ENCODE data around the gene GRIPAP1. TPM values are rescaled to one million over a fixed set of nuclear protein-coding genes. Genes with fewer than 3 reads are reported as not detected.

Gene GRIPAP1
- total RNA-seq, 1 experiment from 2014 or later = 18.0 TPM

DNA sequence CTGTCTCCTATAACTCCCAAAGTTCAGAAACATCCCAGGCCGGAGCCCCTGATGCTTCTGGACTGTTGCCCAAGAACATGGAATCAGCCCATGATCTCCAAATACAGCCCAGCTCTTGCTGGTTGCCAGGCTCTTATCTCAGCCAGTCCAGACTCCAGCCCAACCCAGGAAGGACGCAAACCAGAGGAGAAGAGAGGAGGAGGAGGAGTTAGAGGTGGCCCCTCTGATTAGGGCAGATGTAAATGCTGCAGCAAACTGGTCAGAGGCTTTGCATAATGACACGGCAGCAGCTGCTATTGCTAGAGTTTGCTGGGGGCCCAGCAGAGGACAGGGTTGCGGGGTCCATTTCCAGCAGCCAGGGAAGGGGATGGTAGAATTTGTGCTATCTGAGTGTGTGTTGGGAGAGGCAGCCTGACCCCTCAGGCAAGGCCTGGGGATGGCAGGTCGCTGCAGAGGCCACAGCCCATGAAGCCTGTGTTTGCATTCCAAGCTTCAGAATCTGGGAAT, 40.4 kb downstream of the GRIPAP1 start:
- Histone ChIP-seq H3K27ac (ENCODE audit: low read length) (peak overlapping the region; percentile 91), H3K27me3 (ENCODE audit: low read length) (no peaks in the 10 kb centered on the region), H3K79me2 (ENCODE audit: low read length) (peaks cover 10% of the 10 kb centered on the region), H3K36me3 (ENCODE audit: insufficient read depth, low read length) (no peaks in the 10 kb centered on the region), H3K4me1 (ENCODE audit: low read length) (peaks cover 45% of the 10 kb centered on the region), H2AFZ (ENCODE audit: low read length) (no peak overlapping the region), H4K20me1 (ENCODE audit: insufficient read depth, low read depth, low read length) (no peaks in the 10 kb centered on the region), H3K9me2 (replicated peaks; ENCODE audit: insufficient read depth, low read length) (no peaks in the 10 kb centered on the region), H3K9ac (ENCODE audit: low read length) (peak overlapping the region; percentile 74), H3K9me3 (ENCODE audit: low read length) (no peaks in the 10 kb centered on the region), H3K4me2 (ENCODE audit: low read depth, low read length, poor library complexity, severe bottlenecking) (peak overlapping the region; percentile 78), H3K4me3 (ENCODE audit: low read length) (peak overlapping the region; percentile 60; the same call in 1 of the 2 replicates)
- peak; percentile 87 for DNase-seq

- Histone ChIP-seq H3K27me3 (ENCODE audit: low read length) (no peaks in the 10 kb centered on the region), H3K4me1 (ENCODE audit: low read length) (peaks cover 56% of the 10 kb centered on the region), H3K9ac (ENCODE audit: low read length) (peak overlapping the region; percentile 64; the same call in 1 of the 2 replicates), H3K79me2 (ENCODE audit: low read length) (peaks cover 24% of the 10 kb centered on the region), H3K9me3 (ENCODE audit: low read length) (no peaks in the 10 kb centered on the region), H3K9me2 (replicated peaks; ENCODE audit: insufficient read depth, low read length) (no peaks in the 10 kb centered on the region), H3K4me3 (ENCODE audit: low read length) (peak overlapping the region; percentile 18; the same call in 1 of the 2 replicates), H4K20me1 (ENCODE audit: insufficient read depth, low read depth, low read length) (0 out of 2 replicates have a peak, but pooled peaks cover 5% of the 10 kb centered on the region), H3K27ac (ENCODE audit: low read length) (peak overlapping the region; percentile 91), H2AFZ (ENCODE audit: low read length) (no peak overlapping the region), H3K4me2 (ENCODE audit: low read depth, low read length, poor library complexity, severe bottlenecking) (peak overlapping the region; percentile 78), H3K36me3 (ENCODE audit: insufficient read depth, low read length) (no peaks in the 10 kb centered on the region)
- DNase-seq = peak; percentile 67
Observed at GRCh38 chrX:48960291-48960690, 41.8 kb downstream of the GRIPAP1 start.

GRCh38 chrX:48958635-48959094, 43.4 kb downstream of the GRIPAP1 start:
- no peak overlapping the region for H2AFZ ChIP-seq (ENCODE audit: low read length)
- peak overlapping the region; percentile 91 for H3K27ac ChIP-seq (ENCODE audit: low read length)
- H3K79me2 ChIP-seq (ENCODE audit: low read length) = peaks cover 40% of the 10 kb centered on the region

DNA sequence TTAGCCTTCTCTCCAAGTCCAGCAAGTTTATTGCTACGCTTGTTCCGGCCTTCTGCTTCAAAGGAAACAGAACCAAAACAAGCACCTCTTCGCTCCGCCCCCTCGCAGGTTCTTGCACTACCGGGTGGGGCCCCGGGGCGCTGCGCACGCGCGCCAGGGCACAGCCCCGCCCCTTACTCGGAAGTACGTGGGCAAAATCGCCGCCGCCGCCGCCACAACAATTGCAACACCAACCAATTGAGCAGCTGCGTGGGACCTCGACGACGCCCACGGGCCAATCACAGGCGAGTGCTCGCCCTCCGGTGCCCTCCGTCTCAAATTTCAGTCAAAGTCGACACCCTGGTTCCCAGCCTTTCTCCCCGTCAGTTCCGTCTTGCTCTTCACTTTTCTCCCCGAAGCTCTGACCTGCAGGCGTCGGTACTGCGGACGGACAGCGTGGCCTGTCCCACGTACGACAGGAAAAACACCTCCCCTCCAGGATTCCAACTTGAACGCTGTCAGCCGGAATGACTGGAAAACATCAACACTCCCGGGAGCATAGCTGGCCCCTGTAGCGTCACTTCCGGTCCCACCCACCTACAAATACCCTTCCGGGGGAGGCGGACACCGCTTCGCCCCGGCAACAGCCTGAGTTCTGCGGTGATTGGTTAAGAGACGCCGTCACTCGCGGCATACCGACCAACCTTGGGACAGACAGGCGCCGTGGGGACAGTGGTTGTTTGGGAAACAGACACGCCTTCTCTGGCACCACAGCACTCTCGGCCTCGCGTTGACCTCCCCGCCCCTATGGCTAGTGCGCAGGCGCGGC, 44.0 kb downstream of the GRIPAP1 start:
- H3K4me2 ChIP-seq (ENCODE audit: low read depth, low read length, poor library complexity, severe bottlenecking) = peak overlapping the region; percentile 67
- no peaks in the 10 kb centered on the region for H3K9me3 ChIP-seq (ENCODE audit: low read length)
- H3K27ac ChIP-seq (ENCODE audit: low read length) = peak overlapping the region; percentile 91
- DNase-seq = peak; percentile 96
- H3K9ac ChIP-seq (ENCODE audit: low read length) = peak overlapping the region; percentile 82
- H3K4me1 ChIP-seq (ENCODE audit: low read length) = peaks cover 53% of the 10 kb centered on the region
- peaks cover 46% of the 10 kb centered on the region for H3K79me2 ChIP-seq (ENCODE audit: low read length)
- no peak overlapping the region for H2AFZ ChIP-seq (ENCODE audit: low read length)
- H3K36me3 ChIP-seq (ENCODE audit: insufficient read depth, low read length) = 0 out of 2 replicates have a peak, but pooled peaks cover 5% of the 10 kb centered on the region
- peak overlapping the region; percentile 73 for H3K4me3 ChIP-seq (ENCODE audit: low read length)
- H3K27me3 ChIP-seq (ENCODE audit: low read length) = no peaks in the 10 kb centered on the region
- H3K9me2 ChIP-seq (replicated peaks; ENCODE audit: insufficient read depth, low read length) = no peaks in the 10 kb centered on the region
- H4K20me1 ChIP-seq (ENCODE audit: insufficient read depth, low read depth, low read length) = 0 out of 2 replicates have a peak, but pooled peaks cover 6% of the 10 kb centered on the region

More at GRCh38 chrX:48958635-48959094, 43.4 kb downstream of the GRIPAP1 start:
- Histone ChIP-seq H3K4me2 (ENCODE audit: low read depth, low read length, poor library complexity, severe bottlenecking) (peak overlapping the region; percentile 67), H3K9ac (ENCODE audit: low read length) (peak overlapping the region; percentile 76), H3K36me3 (ENCODE audit: insufficient read depth, low read length) (0 out of 2 replicates have a peak, but pooled peaks cover 5% of the 10 kb centered on the region), H3K4me3 (ENCODE audit: low read length) (peak overlapping the region; percentile 67), H3K4me1 (ENCODE audit: low read length) (peaks cover 58% of the 10 kb centered on the region), H3K27me3 (ENCODE audit: low read length) (no peaks in the 10 kb centered on the region), H3K9me2 (replicated peaks; ENCODE audit: insufficient read depth, low read length) (no peaks in the 10 kb centered on the region), H3K9me3 (ENCODE audit: low read length) (no peaks in the 10 kb centered on the region), H4K20me1 (ENCODE audit: insufficient read depth, low read depth, low read length) (0 out of 2 replicates have a peak, but pooled peaks cover 6% of the 10 kb centered on the region)
- peak; percentile 55 for DNase-seq

- peaks cover 50% of the 10 kb centered on the region for H3K4me1 ChIP-seq (ENCODE audit: low read length)
- H3K27ac ChIP-seq (ENCODE audit: low read length) = peak within 1 kb of the TSS; percentile 91
- 0 out of 2 replicates have a peak, but pooled peaks cover 5% of the 10 kb centered on the region for H3K36me3 ChIP-seq (ENCODE audit: insufficient read depth, low read length)
- H3K4me3 ChIP-seq (ENCODE audit: low read length) = peak within 1 kb of the TSS; percentile 79
- peaks cover 52% of the 10 kb centered on the region for H3K79me2 ChIP-seq (ENCODE audit: low read length)
- H3K27me3 ChIP-seq (ENCODE audit: low read length) = no peaks in the 10 kb centered on the region
- H3K9me3 ChIP-seq (ENCODE audit: low read length) = no peaks in the 10 kb centered on the region
- peak within 1 kb of the TSS; percentile 82 for H3K9ac ChIP-seq (ENCODE audit: low read length)
- peaks cover 6% of the 10 kb centered on the region; the same call in 1 of the 2 replicates for H4K20me1 ChIP-seq (ENCODE audit: insufficient read depth, low read depth, low read length)
- no peaks in the 10 kb centered on the region for H3K9me2 ChIP-seq (replicated peaks; ENCODE audit: insufficient read depth, low read length)
- no peak within 1 kb of the TSS for H2AFZ ChIP-seq (ENCODE audit: low read length)
- peak; percentile 89 for DNase-seq
- peak within 1 kb of the TSS; percentile 70 for H3K4me2 ChIP-seq (ENCODE audit: low read depth, low read length, poor library complexity, severe bottlenecking)
Observed at GRCh38 chrX:48957477-48957826, 44.6 kb downstream of the GRIPAP1 start, which contains the start of gene OTUD5. Gene OTUD5, minus strand, starts transcription at chrX:48957607. Its CDS starts 37 bp downstream, at chrX:48957570.

DNA sequence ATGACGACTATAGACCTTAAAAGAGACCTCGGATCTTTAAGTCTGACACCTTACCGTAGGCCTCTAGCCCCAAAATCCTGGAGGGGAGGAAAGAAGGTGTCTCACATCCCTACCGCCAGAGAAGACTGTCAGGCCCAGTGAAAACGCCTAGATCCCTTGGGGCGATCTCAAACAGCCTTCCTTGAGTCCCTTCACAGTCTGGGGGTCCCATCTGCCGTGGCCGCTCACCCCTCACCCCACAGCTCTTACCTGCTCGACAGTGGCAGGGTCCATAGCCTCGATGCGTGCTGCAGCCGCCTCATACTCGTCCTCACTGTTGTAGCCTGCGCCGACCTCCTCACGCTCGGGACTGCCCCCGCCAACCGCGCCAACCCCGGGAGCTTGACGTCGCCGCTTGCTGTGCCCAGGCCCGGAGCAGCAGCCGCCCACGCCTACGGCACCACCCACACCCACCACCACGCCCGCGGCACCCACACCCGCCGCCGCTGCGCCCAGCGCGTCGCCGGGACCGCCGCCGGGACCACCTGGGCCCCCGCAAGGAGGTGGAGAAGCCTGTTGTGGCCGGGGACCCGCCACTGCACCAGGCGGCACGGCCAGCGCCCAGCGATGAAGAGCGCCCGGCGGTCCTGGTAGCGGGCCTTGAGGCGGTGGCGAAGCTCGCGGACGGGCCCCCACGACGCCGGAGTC, 45.2 kb downstream of the GRIPAP1 start:
- peaks cover 58% of the 10 kb centered on the region for H3K79me2 ChIP-seq (ENCODE audit: low read length)
- no peak overlapping the region for H2AFZ ChIP-seq (ENCODE audit: low read length)
- peak overlapping the region; percentile 79 for H3K4me3 ChIP-seq (ENCODE audit: low read length)
- H3K4me2 ChIP-seq (ENCODE audit: low read depth, low read length, poor library complexity, severe bottlenecking) = peak overlapping the region; percentile 70
- peaks cover 44% of the 10 kb centered on the region for H3K4me1 ChIP-seq (ENCODE audit: low read length)
- DNase-seq = no peak
- peaks cover 6% of the 10 kb centered on the region; the same call in 1 of the 2 replicates for H4K20me1 ChIP-seq (ENCODE audit: insufficient read depth, low read depth, low read length)
- H3K9me2 ChIP-seq (replicated peaks; ENCODE audit: insufficient read depth, low read length) = no peaks in the 10 kb centered on the region
- H3K27ac ChIP-seq (ENCODE audit: low read length) = no peak overlapping the region
- no peaks in the 10 kb centered on the region for H3K9me3 ChIP-seq (ENCODE audit: low read length)
- 0 out of 2 replicates have a peak, but pooled peaks cover 5% of the 10 kb centered on the region for H3K36me3 ChIP-seq (ENCODE audit: insufficient read depth, low read length)
- no peaks in the 10 kb centered on the region for H3K27me3 ChIP-seq (ENCODE audit: low read length)
- peak overlapping the region; percentile 82 for H3K9ac ChIP-seq (ENCODE audit: low read length)

DNA sequence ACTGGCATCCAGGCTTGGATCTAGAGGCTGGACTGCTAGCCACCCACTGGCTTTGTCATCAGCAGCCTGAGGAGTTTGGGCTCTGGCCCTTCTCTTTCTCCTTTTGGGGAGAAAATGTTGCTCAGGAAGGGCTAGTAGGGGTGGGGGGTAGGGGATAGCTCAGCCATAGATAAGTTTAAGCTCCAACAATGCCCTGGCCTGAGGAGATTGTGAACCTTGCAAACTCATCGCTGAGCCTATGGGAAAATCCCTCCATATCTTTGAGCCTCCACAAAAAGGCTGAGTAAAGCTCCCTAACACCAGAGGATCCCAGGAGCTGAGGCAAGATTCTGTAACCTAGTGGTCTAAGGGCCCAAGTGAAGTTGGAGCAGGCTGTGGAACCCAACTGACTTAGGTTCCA, 53.5 kb downstream of the GRIPAP1 start:
- no peaks in the 10 kb centered on the region for H3K36me3 ChIP-seq (ENCODE audit: insufficient read depth, low read length)
- no peak overlapping the region for H3K4me2 ChIP-seq (ENCODE audit: low read depth, low read length, poor library complexity, severe bottlenecking)
- H2AFZ ChIP-seq (ENCODE audit: low read length) = no peak overlapping the region
- no peak overlapping the region for H3K27ac ChIP-seq (ENCODE audit: low read length)
- peaks cover 51% of the 10 kb centered on the region for H3K79me2 ChIP-seq (ENCODE audit: low read length)
- H4K20me1 ChIP-seq (ENCODE audit: insufficient read depth, low read depth, low read length) = peaks cover 3% of the 10 kb centered on the region; the same call in 1 of the 2 replicates
- H3K4me3 ChIP-seq (ENCODE audit: low read length) = no peak overlapping the region
- no peak for DNase-seq
- H3K4me1 ChIP-seq (ENCODE audit: low read length) = no peaks in the 10 kb centered on the region
- no peaks in the 10 kb centered on the region for H3K9me2 ChIP-seq (replicated peaks; ENCODE audit: insufficient read depth, low read length)
- H3K9ac ChIP-seq (ENCODE audit: low read length) = no peak overlapping the region
- no peaks in the 10 kb centered on the region for H3K9me3 ChIP-seq (ENCODE audit: low read length)
- H3K27me3 ChIP-seq (ENCODE audit: low read length) = no peaks in the 10 kb centered on the region

Measured in Karpas-422 (cell line).